Chondrocyte (in vitro differentiated cells): Measurements from ENCODE around the gene TRAK1. TPM values are rescaled to one million over a fixed set of nuclear protein-coding genes. Genes with fewer than 3 reads are reported as not detected.

Source experiments
- DNase-seq: peaks from one replicate; pipeline ENCODE4 v3.0.0; 2021; ENCODE audit warnings: mixed read lengths, low spot score
- H3K27ac Mint-ChIP-seq: one replicate; pipeline ENCODE4 v1.8.0; 2021; ENCODE audit warnings: mild to moderate bottlenecking, moderate library complexity, mixed read lengths; ENCODE audit not compliant: unreplicated experiment
- H3K27me3 Mint-ChIP-seq: 2 replicates; pipeline ENCODE4 v1.8.0; 2021; ENCODE audit warnings: low read depth, mixed read lengths
- H3K36me3 Mint-ChIP-seq: 2 replicates; pipeline ENCODE4 v1.8.0; 2021; ENCODE audit warnings: low read depth, mixed read lengths
- H3K4me1 Mint-ChIP-seq: 2 replicates; pipeline ENCODE4 v1.8.0; 2021; ENCODE audit warnings: low read depth, mild to moderate bottlenecking, mixed read lengths
- H3K4me3 Mint-ChIP-seq: one replicate; pipeline ENCODE4 v1.8.0; 2021; ENCODE audit warnings: mild to moderate bottlenecking, moderate library complexity, mixed read lengths; ENCODE audit not compliant: unreplicated experiment
- H3K9me3 Mint-ChIP-seq: 2 replicates; pipeline ENCODE4 v1.8.0; 2021; ENCODE audit warnings: low read depth, mixed read lengths
- total RNA-seq: library from RNA; stranded (reverse); gene quantifications from 3 replicates; pipeline ENCODE4 v1.2.1, GENCODE V29; 2021
- TF ChIP-seq, protein P1 (sequence below): fragments of 200-600 bp; sonication (generic); IDR thresholded peaks from 2 replicates; pipeline ENCODE4 v1.5.0; 2021; ENCODE audit warnings: antibody characterized with exemption, mild to moderate bottlenecking, moderate library complexity

The TRAK1 gene
- total RNA-seq, 1 donor from 2014 or later, result 53.7 TPM

DNA sequence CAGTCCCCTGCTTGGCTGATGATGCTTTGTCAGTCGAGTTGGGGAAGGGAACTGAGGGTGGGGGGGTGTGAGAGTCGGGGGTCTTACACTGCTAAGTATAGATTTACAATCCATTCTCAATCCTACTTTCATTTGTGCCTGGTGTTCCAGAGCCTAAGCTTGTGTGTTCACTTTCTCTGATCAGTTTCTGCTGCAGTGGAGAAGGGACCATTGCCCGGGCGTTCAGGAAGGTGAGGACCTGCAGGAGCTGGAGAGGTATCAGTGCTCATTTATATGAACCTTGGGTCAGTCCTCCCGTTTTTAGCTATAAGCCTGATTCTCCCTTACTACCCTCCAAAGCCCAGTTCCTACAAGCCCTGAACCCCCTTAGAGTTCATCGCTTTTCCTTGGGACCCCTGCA is 41.0 kb upstream of the TRAK1 start:
- DNase-seq, result no peak
- Mint-ChIP-seq H3K4me3 (no peak overlapping the region), H3K9me3 (no peaks in the 10 kb centered on the region), H3K36me3 (no peaks in the 10 kb centered on the region), H3K27ac (no peak overlapping the region), H3K4me1 (peaks cover 68% of the 10 kb centered on the region), H3K27me3 (no peaks in the 10 kb centered on the region)
- TF ChIP-seq, protein P1, sequence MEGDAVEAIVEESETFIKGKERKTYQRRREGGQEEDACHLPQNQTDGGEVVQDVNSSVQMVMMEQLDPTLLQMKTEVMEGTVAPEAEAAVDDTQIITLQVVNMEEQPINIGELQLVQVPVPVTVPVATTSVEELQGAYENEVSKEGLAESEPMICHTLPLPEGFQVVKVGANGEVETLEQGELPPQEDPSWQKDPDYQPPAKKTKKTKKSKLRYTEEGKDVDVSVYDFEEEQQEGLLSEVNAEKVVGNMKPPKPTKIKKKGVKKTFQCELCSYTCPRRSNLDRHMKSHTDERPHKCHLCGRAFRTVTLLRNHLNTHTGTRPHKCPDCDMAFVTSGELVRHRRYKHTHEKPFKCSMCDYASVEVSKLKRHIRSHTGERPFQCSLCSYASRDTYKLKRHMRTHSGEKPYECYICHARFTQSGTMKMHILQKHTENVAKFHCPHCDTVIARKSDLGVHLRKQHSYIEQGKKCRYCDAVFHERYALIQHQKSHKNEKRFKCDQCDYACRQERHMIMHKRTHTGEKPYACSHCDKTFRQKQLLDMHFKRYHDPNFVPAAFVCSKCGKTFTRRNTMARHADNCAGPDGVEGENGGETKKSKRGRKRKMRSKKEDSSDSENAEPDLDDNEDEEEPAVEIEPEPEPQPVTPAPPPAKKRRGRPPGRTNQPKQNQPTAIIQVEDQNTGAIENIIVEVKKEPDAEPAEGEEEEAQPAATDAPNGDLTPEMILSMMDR, result no peak

DNA sequence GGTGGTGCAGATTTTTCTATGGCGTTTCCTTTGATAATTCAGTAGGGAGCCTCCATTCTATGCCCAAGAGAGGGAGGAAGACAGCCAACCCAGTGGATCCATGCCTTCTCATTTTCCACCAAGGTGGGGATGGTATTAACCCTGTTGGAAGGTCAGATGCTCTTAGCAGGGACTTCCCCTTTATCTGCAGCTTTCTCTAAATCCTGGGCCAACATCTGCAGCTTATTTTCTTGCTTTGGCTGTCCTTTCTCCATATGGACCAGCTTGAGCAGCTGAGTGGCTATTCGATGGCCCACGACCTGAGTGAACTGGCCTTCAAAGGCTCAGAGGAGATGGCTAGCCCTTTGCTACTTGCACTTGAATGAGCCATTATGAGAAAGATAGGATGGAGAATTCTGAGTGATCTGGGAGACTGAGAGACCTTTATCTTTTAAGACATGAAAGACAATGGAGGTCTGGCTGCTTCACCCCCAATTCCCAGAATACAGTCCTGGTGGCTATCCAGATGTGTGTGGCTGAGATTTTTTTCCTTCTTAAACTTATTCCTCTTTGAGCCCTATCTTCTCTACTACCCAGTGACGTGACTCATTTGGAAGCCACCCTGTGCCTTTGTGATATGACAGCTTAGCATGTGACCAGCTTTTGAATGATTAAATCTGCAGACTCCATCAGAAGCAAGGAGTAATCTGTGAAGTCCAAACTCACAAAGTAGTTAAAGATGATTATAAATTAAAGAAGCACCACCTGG is 39.6 kb upstream of the TRAK1 start:
- H3K4me1 Mint-ChIP-seq, result peaks cover 64% of the 10 kb centered on the region

DNA sequence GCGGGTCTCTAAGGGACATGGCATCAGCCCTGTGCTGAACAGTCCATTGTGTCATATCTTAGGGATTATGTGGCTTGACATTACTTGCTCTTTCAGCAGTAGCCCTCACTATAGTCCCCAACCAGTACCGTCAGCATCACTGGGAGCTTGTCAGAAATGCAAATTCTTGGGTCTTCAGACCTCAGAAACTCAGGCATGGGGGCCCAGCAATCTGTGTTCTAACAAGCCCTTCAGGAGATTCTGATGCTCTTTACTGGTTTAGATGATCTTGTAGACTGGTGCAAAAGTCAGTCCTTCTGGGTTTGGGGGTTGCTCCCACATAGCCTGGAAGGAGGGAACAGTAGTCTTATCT is 39.0 kb upstream of the TRAK1 start:
- Mint-ChIP-seq H3K9me3 (peaks cover 3% of the 10 kb centered on the region), H3K4me3 (no peak overlapping the region), H3K27me3 (no peaks in the 10 kb centered on the region), H3K4me1 (peaks cover 70% of the 10 kb centered on the region), H3K36me3 (no peaks in the 10 kb centered on the region), H3K27ac (peak overlapping the region; percentile 93)
- TF ChIP-seq, protein P1, result no peak
- DNase-seq, result no peak

More for the DNA sequence above, 39.6 kb upstream of the TRAK1 start:
- Mint-ChIP-seq H3K9me3 (peaks cover 3% of the 10 kb centered on the region), H3K36me3 (no peaks in the 10 kb centered on the region), H3K27me3 (no peaks in the 10 kb centered on the region), H3K4me3 (no peak overlapping the region), H3K27ac (peak overlapping the region; percentile 93)
- TF ChIP-seq, protein P1, result no peak
- DNase-seq, result no peak

DNA sequence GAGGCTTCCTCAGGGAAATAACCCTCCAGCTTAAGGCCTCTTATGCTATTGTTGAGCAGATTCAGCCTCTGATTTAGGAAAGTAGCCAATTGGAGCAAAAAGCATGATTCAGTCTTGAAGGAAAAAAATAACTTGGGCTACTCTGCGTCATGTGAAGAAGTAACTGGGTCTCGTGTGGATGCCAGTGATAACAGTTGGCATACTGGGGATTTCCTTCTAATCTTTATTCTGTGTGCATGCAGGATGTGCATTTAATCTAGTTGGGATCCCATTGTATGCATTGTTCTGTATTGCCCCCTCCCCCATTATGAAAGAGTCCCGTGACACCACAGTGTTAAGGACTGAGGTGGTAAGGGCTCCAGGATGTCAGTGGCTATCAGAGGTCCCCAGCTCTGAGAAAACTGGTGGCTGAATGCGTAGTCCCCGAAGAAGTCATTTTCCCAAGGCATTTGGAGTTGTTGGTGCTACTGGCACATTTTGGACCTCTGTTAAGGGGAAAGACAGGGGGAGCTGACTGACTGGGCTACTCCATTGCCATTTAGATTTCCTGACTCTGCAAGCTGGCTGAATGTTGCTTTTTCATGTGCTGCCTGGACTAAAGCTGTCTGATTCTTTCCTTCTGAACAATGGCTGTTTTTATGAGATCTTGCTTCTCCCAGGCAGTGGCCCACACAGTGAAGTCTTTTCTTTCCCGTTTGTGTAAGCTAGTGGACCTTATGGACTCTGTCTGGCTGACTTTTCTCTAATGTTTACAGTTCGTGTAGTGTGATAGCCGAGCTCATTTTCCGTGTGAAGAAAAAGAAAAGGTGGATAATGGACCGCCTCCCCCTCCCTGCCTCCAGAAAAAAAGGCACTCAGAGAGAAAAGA is 38.4 kb upstream of the TRAK1 start:
- DNase-seq, result no peak
- no peaks in the 10 kb centered on the region for H3K27me3 Mint-ChIP-seq
- TF ChIP-seq, protein P1, result no peak
- H3K4me3 Mint-ChIP-seq, result peak overlapping the region; percentile 17
- H3K9me3 Mint-ChIP-seq, result peaks cover 3% of the 10 kb centered on the region
- H3K4me1 Mint-ChIP-seq, result peaks cover 72% of the 10 kb centered on the region
- H3K27ac Mint-ChIP-seq, result peak overlapping the region; percentile 93
- H3K36me3 Mint-ChIP-seq, result no peaks in the 10 kb centered on the region

DNA sequence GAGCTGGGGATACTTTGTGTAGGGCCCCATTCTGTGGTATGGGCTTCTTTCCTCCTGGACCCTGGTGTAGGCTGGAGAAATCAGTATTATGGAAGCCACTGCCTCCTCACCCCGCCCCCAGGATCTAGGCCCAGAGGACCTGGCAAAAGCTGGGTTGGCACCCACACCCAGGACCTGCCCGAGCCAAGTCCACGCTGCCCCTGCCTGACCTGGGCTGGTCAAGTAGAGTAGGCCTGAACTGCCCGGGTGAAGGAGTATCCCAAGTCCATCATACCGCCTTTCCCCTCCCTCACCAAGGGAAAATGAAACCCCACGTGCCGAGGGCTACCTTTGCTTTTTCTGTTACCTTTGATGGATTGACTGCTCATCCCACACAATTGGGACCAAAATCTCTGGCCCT is 37.7 kb upstream of the TRAK1 start:
- peaks cover 3% of the 10 kb centered on the region for H3K9me3 Mint-ChIP-seq
- peaks cover 70% of the 10 kb centered on the region for H3K4me1 Mint-ChIP-seq
- H3K4me3 Mint-ChIP-seq, result no peak overlapping the region

More for the DNA sequence above, 37.7 kb upstream of the TRAK1 start:
- no peak for DNase-seq
- peak overlapping the region; percentile 83 for H3K27ac Mint-ChIP-seq
- TF ChIP-seq, protein P1, result no peak
- H3K27me3 Mint-ChIP-seq, result no peaks in the 10 kb centered on the region
- no peaks in the 10 kb centered on the region for H3K36me3 Mint-ChIP-seq
